Stimulated activated CD4-positive, alpha-beta T cell treated with anti-CD3 and anti-CD28 coated beads, Interleukin-4, amount 100 ng/mL, for 48 hours (primary cell): Measurements from ENCODE around the gene RBM19.
"Not testable (repeated sequence)": the region's sequence is repeated elsewhere in the genome, so short reads cannot be mapped to it uniquely, and the experiment has no call there.

Experiments used
- DNase-seq, 2 donors: peaks; one replicate each; pipeline ENCODE4 v3.0.0-alpha.2; 2020; ENCODE audit warnings: low read depth in 2 of 2

RBM19 gene, protein sequence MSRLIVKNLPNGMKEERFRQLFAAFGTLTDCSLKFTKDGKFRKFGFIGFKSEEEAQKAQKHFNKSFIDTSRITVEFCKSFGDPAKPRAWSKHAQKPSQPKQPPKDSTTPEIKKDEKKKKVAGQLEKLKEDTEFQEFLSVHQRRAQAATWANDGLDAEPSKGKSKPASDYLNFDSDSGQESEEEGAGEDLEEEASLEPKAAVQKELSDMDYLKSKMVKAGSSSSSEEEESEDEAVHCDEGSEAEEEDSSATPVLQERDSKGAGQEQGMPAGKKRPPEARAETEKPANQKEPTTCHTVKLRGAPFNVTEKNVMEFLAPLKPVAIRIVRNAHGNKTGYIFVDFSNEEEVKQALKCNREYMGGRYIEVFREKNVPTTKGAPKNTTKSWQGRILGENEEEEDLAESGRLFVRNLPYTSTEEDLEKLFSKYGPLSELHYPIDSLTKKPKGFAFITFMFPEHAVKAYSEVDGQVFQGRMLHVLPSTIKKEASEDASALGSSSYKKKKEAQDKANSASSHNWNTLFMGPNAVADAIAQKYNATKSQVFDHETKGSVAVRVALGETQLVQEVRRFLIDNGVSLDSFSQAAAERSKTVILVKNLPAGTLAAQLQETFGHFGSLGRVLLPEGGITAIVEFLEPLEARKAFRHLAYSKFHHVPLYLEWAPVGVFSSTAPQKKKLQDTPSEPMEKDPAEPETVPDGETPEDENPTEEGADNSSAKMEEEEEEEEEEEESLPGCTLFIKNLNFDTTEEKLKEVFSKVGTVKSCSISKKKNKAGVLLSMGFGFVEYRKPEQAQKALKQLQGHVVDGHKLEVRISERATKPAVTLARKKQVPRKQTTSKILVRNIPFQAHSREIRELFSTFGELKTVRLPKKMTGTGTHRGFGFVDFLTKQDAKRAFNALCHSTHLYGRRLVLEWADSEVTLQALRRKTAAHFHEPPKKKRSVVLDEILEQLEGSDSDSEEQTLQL

DNA sequence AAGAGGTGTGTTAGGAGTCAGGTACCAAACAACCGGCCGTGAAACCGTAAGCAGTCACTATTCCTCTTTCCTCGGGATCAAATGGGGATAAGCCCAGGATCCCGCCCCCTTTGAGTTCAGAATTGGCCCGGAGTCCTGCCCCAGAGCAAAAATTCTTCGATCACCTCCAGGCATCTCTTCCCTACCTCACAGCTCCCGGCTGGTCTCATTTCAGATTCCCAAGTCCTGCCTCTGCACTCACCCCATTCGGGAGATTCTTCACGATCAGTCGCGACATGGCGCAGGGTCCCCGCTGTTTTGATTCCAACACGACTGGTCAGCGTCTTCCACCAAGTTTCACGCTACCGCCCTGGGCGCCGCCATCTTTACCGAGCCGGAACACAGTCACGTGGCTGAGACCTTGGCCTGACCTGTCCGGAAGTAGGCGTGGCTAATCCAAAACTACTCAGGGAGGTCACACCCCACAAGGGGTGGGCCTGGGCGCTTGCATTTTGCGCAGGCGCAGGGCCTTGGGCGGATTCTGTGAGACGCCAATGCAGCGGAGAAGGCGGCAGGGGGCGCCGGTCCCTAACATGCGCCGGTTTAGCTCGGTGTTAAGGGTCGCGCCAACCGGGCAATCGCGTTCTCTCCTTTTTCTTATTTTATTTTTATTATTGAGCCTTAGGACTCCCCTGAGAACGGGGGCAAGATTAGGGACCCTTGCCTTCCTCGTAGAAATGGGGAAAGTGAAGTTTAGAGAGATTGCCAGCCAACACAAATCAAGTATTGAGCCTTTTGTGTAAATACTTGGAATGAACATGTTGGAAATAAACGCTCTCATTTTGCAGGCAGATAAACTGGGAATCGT, at the start of gene RBM19:
TSS of gene RBM19 (minus strand) at position 375 of the 847 bp plus-strand sequence. CDS start at position 277, 98 bp downstream.
- DNase-seq, result peak; percentile 91 to 93

DNA sequence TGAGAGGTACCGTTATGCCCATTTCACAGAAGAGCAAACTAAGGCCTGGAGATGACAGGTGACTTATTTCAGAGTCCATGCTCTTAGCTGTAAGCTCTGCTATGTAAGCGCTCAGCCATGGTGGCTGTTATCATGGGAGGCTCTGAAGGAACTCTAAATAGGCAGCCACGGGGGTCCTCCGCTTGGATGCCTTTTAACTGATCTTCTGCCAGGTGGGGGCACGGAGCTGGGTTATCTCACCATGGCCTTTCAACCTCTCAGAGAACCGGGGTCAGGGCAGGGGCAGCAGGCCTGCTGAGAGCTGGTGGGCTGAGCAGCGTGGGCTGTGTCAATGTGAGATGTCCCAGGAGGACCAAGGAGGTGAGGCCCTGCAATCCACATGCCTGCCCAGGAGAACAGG, 49.7 kb upstream of the RBM19 start:
- DNase-seq, result no peak

DNA sequence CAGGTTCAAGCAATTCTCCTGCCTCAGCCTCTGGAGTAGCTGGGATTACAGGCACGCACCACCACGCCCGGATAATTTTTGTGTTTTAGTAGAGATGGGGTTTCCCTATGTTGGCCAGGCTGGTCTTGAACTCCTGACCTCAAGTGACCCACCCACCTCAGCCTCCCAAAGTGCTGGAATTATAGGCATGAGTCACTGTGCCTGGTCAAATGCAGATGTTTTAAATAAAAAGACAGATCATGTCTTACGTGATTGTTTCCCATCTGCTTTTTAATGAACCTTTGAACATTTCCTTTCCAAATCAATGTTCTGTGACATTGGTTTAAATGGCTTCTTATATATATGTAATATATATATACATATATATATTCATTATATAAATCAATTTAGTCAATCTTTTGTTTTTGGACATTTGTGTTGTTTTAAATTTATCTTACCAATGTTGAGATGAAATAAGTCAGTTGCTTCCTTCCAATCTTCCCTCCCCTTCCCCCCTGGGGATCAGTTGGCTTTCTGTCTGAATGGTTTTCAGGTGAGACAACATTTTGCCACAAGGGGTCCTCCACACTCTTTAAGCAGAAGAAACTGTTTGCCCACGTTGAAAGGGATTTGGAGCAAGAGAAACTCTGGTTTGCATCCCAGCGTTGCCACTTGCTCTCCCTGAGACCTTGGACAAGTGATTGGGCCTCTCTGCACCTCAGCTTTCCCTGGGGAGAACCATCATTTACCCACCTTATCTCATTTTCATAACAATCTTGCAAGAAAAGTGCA, 47.6 kb upstream of the RBM19 start:
- no peak for DNase-seq

DNA sequence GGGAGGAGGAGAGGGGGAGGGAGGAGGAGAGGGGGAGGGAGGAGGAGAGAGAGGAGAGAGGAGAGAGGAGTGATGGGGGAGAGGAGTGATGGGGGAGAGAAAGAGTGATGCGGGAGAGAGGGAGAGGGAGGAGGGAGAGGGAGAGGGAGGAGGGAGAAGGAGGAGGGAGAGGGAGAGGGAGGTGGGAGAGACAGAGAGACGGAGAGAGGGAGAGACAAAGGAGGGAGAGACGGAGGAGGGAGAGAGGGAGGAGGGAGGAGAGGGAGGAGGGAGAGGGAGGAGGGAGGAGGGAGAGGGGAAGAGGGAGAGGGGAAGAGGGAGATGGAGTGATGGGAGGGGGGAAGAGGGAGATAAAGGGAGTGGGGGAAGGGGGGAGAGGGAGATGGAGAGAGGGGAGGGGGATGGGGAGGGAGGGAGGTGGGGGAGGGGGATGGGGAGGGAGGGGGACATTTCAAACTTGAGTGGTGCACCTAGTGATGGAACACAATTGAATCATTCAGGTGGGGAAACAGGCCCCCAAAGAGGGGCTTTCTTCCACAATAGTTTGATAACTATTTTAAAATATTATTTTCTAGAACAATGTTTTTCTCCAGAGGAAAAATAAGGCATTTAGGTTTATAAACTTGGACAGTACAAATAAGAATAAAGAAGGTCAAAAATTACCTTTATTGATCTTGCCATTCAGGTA, 46.8 kb upstream of the RBM19 start:
- no peak for DNase-seq

DNA sequence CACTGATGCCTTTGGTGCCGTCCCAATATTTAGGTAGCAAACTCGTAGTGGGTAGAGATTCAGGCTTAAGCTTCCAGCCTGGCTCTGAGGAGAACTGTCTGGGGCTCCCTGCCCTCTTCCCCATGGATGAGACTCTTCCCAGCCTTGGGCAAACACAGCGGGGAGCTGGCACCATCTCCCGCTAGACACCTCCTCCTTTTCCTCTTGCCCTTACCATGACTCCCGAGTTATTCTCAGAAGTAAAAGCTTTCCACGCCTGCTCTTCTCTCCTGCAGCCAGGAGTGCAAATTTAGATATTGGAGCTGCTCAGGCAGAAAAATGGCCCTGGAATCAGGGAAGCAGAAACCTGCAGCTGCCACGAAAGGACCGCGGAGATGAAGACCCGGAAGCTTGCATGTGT, 45.6 kb upstream of the RBM19 start:
- no peak for DNase-seq

DNA sequence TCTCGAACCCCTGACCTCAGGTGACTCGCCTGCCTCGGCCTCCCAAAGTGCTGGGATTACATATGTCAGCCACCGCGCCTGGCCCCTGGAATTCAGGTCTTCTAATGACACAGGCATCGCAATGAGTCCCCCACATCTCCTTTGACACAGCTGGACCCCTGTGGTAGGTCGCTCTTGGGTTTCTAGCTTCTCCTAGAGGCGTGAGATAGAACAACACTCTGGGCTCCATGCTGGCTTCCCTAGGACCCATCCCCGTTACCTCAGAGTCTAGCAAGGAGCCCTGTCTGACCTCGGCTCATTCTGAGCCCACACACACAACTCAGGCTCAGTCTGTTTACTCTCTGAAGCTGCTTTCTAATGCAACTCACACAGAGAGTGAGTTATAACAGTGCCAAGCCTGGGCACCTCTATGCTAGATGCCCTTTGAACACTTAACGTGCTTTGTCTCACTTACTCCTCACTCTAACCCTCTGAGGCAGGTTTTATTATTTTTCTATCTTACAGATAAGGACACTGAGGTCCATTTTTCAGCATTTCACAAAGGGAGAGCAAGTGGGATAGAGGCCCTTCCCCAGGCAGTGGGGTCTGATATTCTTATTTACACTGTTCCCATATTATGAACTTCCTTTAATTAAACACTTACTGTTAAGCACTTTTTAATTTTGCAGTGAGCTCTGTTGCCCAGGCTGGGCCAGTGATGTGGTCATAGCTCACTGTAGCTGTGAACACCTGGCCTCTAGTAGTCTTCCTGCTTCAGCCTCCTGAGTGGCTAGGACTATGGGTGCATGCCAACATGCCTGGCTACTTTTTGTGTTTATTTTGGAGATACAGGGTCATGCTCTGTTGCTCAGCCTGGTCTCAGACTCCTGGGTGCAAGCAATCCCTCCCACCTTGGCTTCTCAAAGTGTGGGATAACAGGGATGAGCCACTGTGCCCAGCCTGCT, 40.6 kb upstream of the RBM19 start:
- no peak for DNase-seq

DNA sequence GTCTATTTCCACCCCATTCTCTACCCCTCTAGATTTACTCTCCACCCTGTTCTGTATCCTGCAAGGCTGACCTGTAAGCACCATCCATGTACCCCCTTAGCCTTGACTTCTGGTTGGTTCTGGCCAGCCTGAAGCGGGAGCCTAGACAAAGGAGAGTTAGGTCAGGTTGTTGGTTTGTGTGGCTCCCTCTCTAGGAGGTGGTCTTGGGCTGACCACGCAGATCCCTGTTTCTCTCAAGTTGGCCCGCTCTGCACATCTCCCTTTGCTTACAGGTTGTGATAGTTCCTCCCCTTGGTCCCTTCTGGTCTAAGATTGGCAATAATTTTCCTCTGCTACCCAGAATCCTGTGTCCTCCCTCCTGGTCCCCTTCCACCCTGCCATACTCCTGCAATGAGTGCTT, 38.3 kb upstream of the RBM19 start:
- DNase-seq, result no peak

DNA sequence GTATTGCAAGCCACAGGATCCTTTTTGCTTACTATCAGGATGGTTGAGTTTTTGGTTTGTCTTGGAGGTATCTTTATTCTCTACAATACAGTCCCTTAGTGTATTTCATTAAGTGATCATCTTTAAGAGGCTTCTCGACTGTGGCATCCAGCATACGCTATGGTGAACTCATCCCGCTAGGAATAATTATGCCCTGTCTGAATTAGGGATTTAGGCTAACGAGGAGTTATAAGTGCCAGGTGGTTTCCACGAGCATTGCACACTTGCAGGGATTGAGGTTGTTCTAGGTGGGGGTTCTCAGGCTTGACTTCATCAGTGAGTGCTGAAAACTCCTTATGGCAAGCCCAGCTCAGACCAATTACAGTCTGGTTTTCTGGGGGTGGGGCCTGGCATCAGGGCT, 37.2 kb upstream of the RBM19 start:
- no peak for DNase-seq

DNA sequence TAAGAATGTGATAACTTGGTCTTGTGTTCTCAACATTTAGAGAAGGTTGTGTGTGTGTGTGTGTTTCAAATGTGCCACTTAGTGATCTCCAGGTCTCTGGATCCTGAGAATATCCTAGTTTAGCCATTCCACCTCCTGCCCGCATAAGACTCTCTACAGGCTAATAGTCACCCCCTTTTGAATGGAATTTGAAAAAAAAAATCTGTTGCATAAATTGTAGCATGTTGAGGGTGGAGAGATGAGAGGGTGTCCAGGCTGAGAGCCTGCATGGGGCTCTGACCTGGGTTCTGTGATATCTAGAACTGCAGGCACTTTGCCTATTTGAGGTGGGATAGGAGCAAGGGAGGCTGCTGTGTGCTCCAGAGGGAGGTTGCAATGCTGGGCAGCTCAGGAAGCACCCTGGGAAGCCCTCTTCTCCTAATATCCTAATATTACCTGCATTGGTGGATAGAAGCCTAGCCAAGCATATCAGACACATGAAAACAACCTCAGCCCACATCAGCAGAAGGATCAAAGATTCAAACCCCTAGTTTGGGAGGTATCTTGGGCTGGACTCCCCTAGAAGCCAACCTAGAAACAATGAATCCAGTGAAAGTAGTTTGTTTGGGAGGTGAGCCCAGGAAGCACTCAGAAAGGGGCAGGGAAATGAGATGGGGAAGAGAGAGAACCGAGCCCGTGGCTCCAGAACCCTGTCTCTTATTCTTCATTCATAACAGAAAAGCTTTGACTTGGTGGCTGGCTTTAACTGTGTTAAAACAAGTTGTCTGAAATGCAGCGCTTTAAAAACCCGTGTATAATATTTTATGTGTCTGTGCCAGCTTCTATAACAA, 35.6 kb upstream of the RBM19 start:
- DNase-seq, result no peak

DNA sequence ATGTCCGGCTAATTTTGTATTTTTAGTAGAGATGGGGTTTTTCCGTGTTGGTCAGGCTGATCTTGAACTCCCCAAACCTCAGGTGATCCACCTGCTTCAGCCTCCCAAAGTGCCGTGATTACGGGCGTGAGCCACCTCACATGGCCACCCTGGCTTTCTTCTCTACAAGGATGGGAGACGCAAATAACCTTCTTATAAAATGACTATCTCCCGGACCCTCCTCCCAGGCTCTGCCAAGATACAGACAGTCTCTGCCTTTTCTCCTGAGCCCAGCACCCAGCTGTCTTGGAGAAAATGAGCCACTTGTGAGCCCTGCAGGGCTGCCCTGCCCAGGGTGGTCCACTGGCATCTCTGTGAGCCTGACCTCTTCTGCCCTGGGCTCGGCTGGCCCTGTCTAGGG, 34.7 kb upstream of the RBM19 start:
- no peak for DNase-seq

DNA sequence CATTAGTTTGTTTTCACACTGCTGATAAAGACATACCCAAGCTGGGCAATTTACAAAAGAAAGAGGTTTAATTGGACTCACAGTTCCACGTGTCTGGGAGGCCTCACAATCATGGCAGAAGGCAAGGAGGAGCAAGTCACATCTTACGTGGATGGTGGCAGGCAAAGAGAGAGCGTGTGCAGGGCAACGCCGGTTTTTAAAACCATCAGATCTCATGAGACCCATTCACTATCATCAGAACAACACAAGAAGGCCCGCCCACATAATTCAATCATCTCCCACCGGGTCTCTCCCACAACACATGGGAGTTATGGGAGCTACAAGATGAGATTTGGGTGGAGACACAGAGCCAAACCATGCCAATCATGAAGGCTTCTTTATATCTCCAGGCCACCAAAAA, 34.1 kb upstream of the RBM19 start:
- DNase-seq, result not testable (repeated sequence)

DNA sequence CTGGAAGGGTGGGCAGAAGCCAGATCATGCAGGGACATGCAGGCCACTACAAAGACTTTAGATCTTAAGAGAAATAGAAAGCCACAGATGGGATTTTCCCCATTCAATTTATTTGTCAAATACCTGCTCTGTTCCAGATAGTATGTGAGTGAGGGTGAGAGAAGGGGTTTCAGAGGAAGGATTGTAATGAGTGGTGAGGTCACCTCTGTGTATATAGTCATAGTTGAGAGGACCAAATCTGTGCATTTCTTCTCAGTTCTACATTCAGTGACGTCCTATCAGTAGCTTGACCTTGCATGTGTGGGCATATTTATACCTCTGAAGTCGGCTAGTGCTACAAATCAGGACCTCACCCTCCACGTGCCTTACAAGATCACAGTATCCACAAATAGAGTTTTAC, 31.2 kb upstream of the RBM19 start:
- no peak for DNase-seq

DNA sequence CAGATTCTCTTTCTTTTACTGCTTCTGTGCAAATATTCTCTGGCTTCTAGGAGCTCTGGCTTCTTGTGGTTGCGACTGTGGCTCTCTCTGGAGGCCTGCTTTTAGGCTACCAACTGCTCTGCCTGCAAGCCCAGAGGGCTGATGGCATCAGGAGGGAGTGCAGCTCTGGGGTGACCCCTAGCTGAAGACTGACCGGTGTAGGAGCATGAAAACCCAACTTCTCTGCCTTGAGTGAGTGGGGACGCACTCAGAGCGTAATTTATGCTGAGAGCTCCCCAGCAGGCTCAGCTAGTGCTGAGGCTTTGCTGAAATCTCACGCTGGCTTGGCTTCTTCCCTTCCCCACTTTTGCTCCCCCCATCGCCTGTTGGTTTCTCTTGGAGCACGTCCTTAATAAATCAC, 29.9 kb upstream of the RBM19 start:
- no peak for DNase-seq

DNA sequence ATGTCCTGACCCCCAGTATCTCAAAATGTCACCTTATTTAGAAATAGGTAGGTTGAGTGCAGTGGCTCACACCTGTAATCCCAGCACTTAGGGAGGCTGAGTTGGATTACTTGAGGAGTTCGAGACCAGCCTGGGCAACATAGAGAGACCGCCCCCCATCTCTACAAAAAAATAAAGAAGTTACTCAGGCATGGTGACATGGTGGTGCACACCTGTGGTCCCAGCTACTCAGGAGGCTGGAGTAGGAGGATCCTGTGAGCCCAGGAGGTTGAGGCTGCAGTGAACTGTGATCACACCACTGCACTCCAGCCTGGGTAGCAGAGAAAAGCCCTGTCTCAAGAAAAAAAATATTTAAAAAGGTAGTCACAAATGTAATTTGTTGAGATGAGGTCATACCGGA, 27.9 kb upstream of the RBM19 start:
- DNase-seq, result no peak

DNA sequence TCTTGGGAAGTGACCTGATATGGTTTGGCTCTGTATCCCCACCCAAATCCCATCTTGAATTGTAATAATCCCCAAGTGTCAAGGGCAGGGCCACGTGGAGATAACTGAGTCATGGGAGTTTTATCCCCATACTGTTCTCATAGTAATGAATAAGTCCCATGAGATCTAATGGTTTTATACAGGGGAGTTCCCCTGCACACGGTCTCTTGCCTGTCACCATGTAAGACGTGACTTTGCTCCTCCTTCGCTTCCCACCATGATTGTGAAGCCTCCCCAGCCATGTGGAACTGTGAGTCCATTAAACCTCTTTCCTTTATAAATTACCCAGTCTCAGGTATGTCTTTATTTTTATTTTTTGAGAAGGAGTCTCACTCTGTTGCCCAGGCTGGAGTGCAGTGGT, 26.6 kb upstream of the RBM19 start:
- DNase-seq, result not testable (repeated sequence)

DNA sequence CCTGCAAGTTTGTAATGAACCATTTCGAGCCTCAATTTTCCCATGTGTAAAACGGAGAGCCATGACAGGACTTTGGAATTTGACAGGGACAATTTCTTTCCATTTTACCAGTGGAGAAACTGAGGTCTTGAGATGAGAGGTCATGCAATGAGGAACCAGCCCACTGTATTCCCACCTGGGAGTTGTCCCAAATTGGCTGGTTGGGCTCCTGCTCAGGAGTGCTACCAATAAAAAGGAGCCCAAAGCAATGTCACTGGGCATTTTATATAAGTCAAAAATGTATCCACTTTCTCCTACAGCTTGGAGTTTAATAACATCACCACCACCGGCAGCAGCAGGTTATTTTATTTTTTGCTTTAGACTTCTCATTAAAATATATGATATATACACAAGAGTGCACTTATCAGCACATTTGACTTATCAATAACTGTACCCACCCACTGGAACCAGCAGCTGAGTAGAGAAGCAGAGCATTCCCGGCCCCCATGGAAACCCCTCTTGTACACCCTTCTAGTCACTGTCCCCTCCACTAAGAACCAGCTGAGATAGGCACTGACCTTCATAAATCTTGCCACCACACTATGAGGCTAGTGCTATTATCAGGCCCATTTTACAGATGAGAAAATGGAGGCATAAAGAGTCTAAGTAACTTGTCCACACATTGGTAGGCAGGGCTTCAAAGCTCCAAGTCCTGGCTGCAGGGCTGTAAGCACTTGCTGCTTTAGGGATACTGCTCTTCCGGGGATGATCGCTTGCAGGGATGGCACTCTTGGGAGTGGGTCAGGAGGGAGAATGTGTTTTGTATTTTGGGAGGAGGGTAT, 25.3 kb upstream of the RBM19 start:
- no peak for DNase-seq
